Stimulated activated CD8-positive, alpha-beta memory T cell treated with anti-CD3 and anti-CD28 coated beads, Interleukin-12 subunit alpha, Interleukin-12 subunit beta, amount 100 ng/mL, for 24 hours (primary cell): Measurements from ENCODE around the gene COBLL1.

Experiments
- DNase-seq: peaks from one replicate; pipeline ENCODE4 v3.0.0-alpha.2; 2020; ENCODE audit errors: extremely low read depth

The COBLL1 gene

GRCh38 chr2:164688896-164689419 lies 152.7 kb downstream of the COBLL1 start:
- no peak for DNase-seq

DNA sequence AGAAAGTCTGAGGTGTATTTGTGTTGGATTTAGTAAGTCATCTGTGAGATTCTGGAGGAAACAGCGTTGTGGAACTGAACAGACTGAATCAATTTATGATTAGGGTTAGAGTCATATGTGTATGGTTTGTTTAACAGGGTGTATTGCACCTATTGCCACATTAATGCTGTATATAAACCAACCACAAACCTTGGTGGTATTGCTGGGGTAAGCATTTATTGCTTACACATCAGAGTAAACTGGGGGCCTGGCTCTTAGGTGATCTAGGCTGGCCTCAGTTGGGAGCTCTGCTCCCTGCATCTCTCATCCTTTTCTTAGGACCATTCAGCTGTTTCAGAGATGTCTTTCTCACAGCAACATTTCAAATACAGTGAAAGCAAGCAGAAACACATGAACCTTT lies 160.6 kb downstream of the COBLL1 start:
- no peak for DNase-seq

DNA sequence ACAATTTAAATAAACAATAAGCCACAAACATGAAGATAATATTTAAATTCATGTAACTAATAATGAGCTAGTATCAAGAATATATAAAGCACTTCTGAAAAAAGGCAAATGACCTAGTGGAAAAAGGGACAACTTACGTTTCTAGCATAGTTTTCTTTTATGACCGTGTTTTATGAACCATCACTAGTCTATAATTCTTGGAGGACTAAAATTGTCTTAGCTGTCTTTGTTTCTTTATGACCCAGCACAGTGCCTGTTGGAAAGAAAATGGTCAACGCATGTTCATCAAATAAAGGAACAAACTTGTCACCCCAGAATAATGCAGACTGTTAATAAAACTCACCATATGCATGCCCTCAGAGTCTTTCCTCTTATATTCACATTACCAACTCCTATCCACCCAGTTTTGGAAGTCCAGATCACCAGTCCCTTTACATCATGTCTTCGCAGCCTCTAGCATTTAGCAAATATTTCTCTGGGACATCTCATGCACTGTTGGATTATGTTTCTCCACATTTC lies 162.9 kb downstream of the COBLL1 start:
- DNase-seq: no peak

DNA sequence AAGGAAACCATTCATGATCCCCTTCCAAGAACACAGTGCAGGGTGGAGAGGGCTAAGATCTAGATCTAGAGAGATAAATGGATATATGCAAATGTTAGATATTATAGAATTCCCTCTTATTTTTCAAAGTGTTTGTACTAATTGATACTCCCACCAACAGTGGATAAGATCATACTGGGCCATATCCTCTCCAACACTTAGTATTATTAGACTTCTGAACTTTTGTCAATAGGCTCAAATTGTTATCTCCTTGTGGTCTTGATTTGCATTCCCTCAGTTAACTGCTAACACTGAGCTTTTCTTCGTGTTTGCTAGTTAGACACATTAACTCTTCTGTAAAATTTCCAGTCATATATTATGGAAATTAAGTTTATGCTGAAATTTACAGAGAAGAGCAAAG lies 163.9 kb downstream of the COBLL1 start:
- DNase-seq: no peak

DNA sequence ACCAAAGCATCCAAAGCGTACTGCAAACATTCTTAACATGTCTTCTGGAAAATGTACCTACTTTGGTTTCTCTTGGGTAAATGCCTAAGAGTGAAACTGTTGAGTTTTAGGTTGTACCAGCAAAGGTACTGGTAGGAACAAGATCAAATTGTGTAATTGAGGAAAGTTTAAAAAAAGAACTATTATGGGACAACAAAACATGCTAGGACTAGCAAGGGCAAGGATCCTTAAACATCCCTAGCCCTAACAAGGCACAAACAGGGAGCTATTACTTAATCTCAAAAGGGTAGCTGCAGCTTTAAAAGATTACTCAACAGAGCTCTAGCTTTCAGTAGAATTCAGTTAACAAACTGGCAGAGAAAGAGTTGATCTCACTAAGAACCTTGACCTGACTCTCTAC lies 164.4 kb downstream of the COBLL1 start:
- DNase-seq: no peak

GRCh38 chr2:164675687-164676086 lies 165.9 kb downstream of the COBLL1 start:
- DNase-seq: no peak

GRCh38 chr2:164675027-164675426 lies 166.6 kb downstream of the COBLL1 start:
- no peak for DNase-seq

DNA sequence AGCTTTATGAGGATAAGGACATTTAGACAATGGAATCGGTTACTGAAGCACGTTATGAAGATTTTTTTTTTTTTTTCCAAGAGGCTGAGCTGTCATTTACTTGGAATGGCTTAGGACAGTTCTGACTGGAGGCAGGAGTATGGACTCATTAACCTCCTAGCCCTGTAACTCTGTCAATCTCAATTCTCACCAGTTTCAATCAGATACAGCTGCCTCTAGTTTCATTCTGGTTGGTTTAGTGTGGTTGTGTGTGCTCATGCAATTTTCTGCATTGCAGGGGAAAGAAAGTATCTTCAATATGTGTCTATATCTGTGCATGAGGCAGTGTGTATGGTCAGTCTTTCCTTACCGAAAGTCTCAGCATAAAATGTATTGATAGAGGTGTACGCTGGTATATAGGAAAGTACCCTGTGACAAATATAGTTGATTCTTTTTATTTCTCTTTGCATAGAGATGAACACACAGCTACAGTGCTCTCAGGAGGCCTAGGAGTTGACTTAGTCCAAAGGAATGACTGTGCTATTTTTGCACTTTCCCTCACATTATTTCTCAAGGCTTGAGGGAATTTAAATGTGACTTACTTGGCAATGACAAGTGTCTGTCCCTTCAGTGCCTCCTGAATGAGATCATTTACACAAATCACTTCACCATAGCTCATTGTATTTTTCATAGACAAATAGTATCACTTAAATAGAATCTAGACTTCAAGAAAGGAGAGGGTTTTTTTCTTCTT lies 169.8 kb downstream of the COBLL1 start:
- DNase-seq: no peak

GRCh38 chr2:164669291-164669690 lies 172.3 kb downstream of the COBLL1 start:
- no peak for DNase-seq

GRCh38 chr2:164667566-164667965 lies 174.1 kb downstream of the COBLL1 start:
- DNase-seq: no peak

- no peak for DNase-seq
Measured at GRCh38 chr2:164664070-164664469, 177.6 kb downstream of the COBLL1 start.

DNA sequence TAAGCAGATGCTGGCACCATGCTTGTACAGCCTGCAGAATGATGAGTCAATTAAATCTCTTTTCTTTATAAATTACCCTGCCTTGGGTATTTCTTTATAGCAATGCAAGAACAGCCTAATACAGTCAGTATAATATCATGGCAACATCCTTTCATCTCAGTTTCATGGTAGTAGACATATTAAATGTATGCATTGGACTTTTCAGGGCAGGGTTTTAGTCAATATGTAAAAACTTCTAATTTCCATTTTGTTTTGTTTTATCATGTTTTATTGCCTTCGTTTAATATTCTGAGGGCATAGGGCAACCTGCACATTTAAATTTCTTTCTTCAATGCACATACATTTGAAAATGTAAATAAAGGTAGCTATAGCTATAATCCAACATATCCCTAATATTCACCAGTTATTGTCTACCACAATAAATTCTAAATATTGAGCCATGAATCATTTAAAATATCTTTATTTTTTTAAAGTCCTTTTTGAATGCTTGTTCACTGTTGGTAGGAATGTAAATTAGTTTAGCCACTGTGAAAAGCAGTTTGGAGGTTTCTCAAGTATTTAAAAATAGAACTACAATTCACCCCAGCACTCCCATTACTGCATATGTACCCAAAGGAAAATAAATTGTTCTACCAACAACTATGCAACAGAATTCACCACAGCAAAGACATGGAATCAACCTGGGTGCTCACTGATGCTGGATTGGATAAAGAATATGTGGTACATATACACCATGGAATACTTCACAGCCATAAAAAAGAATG lies 178.6 kb downstream of the COBLL1 start:
- DNase-seq: no peak

DNA sequence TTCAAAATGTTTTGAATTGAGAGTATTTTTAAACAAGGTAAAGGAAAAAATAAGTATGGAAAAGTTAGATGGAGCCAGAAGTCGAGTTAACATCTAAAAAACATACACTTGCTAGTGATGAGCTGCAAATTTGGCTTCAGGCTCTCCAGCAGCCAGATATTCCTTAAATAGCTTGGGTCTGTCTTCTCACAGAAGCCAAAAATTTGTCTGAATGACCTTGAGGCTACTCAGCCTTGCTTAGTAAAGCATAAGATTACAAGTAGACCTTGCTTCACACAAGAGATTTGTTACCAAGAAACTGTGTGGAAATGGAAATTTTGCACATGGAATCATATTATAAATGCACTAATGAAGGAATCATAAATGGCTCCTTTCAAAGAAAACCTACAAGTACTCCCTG lies 179.6 kb downstream of the COBLL1 start:
- DNase-seq: no peak

DNA sequence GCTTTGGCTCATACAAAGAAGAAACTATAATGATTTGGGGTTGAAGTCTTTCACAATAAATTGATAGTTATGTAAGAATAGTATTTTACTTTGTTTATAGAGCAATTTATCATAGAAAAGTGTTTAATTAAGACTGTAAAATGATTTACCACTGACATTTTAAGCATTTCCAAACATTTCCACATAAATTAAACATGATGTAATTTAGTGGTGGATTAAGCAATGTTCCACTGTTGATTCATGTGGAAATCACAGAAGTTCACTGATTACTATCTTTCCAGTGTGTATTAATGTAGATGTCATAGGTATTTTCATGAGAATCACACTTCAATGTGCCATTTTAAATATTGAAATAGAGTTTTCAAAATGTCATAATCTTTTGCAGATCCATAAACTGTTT lies 180.3 kb downstream of the COBLL1 start:
- no peak for DNase-seq

- no peak for DNase-seq
Measured at GRCh38 chr2:164657129-164657528, 184.5 kb downstream of the COBLL1 start.

DNA sequence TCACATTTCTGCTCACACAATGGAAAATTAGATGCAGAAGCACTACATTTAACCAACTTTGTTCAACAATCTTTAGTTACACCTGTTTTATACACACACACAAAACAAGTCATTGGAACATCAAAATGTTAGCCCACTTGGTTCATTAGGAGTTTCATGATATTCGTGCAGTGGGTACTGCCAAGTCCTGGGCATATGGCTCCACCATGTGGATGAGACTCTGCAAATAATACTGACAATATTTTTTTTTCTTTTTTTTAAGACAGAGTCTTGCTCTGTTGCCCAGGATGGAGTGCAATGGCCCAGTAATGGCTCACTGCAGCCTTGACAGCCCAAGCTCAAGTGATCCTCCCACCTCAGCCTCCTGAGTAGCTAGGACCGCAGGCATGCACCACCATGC lies 185.9 kb downstream of the COBLL1 start:
- no peak for DNase-seq

- no peak for DNase-seq
Measured at GRCh38 chr2:164655336-164655735, 186.3 kb downstream of the COBLL1 start.

GRCh38 chr2:164651361-164651760 lies 190.3 kb downstream of the COBLL1 start:
- no peak for DNase-seq

- no peak for DNase-seq
Measured at GRCh38 chr2:164644036-164644700, 197.5 kb downstream of the COBLL1 start.

DNA sequence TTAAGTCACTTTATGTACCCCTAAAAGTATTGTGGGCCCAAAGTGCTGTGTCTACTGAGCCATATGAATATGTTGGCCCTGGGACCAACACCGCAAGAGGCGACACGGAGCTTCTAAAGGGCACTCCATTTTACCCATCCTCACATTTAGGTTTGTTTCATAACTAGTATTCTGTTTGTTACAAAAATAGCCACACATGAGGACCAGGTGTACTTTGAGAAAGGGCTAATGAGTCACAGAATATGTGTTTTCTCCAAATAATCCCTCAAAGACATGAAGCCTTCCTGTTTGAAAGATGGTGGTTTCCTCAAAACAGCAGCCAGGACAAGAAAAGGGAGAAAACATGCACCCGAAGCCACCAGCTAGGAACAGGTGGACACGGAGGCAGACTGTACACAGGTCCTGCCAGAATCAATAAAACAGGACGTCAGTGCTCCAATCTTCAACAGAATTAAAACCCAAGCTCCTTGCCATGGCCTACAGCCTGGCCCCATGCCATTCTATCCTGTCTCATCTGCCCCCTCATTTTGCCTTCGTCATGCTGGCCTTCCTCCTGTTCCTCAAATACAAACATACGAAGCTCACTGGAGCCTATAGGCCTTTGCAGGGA lies 198.6 kb downstream of the COBLL1 start:
- no peak for DNase-seq

DNA sequence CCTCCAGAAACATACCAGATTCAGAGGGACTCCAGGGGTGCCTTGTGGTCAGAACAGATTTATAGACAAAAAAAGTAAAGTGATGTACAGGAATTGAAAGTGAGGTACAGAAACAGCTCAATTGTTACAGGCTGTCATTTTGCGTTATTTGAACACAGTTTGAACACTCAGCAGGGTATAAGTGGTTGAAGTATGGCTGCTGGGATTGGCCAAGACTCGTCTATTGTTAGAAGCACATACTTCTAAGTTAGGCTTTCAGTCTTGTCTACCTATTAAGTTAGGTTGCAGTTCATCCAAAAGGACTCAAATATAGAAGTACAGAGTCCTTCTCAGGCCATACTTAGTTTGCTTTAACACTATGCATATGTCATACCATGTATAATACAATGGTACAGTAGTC lies 199.4 kb downstream of the COBLL1 start:
- no peak for DNase-seq
